ENCODE measurements around the gene MICAL3. TPM values are rescaled to one million over a fixed set of nuclear protein-coding genes. Genes with fewer than 3 reads are reported as not detected.

The MICAL3 gene
- total and polyA plus RNA-seq, 2 of the 8 experiments (the other 6 are each of a cell fraction or from before 2014, with no cell fraction given): 8.3 to 41.8 TPM

DNA sequence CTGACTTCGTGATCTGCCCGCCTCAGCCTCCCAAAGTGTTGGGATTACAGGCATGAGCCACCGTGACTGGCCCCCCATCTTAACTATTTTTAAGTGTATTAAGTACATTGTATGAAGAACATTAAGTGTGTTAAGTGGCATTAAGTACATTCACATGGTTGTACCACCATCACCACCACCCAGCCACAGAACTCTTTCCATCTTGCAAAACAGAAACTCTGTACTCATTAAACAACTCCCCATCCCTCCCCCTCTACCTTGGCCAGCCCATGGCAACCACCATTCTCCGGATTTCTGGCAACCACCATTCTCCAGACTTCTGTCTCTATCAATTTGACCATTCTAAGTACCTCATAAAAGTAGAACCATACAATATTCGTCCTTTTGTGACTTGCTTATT is 35.6 kb upstream of the MICAL3 start:
- no peak overlapping the region for H2BK20ac ChIP-seq (ENCODE audit: low read length)
- peaks cover 0 to 3% (median 0%) of the 10 kb centered on the region in 4 experiments; a peak in 2 of 7 replicates for H3K4me1 ChIP-seq (replicated peaks in 1 of 4; ENCODE audit: control insufficient read depth in 3 of 4, insufficient read depth in 4 of 4, low read length in 3 of 4)
- H2BK12ac ChIP-seq (ENCODE audit: low read depth, low read length): no peak overlapping the region
- no peak overlapping the region for H4K5ac ChIP-seq (ENCODE audit: insufficient read length, low read depth, low read length)
- FAIRE-seq (no peak), DNase-seq (ENCODE audit: low read depth in 1 of 2, low spot score in 2 of 2) (no peak)
- no peaks in the 10 kb centered on the region; a peak in 1 of 7 replicates for H3K27me3 ChIP-seq (replicated peaks in 1 of 4; ENCODE audit: control insufficient read depth in 3 of 4, extremely low read depth in 1 of 4, insufficient read depth in 3 of 4, low read length in 3 of 4)
- no peak overlapping the region for H4K8ac ChIP-seq (ENCODE audit: extremely low read depth, insufficient read depth, low read length)
- no peaks in the 10 kb centered on the region for H3K23me2 ChIP-seq (ENCODE audit: low read depth, low read length)
- no peak overlapping the region for H3K4ac ChIP-seq (replicated peaks; ENCODE audit: insufficient read length, low read depth, low read length)
- H4K91ac ChIP-seq (replicated peaks; ENCODE audit: insufficient read length, low read length): no peak overlapping the region
- no peak overlapping the region for H3K56ac ChIP-seq (replicated peaks; ENCODE audit: insufficient read length, low read depth, low read length)
- H3K79me2 ChIP-seq (ENCODE audit: control insufficient read depth in 1 of 2, insufficient read depth in 2 of 2, low read length in 2 of 2): no peaks in the 10 kb centered on the region
- no peak overlapping the region for H3K14ac ChIP-seq (ENCODE audit: insufficient read length)
- no peak overlapping the region for H3K27ac ChIP-seq (ENCODE audit: low read depth, low read length)
- H2AFZ ChIP-seq (ENCODE audit: low read length): no peak overlapping the region
- H3K9me3 ChIP-seq (ENCODE audit: insufficient read depth in 2 of 2, low read depth in 1 of 2, low read length in 1 of 2): no peaks in the 10 kb centered on the region
- H2BK120ac ChIP-seq (replicated peaks; ENCODE audit: low read depth, low read length): no peak overlapping the region
- H3K23ac ChIP-seq (ENCODE audit: insufficient read length): no peak overlapping the region
- H3K36me3 ChIP-seq (ENCODE audit: control insufficient read depth in 2 of 4, insufficient read depth in 4 of 4, low read length in 3 of 4): no peaks in the 10 kb centered on the region
- no peak overlapping the region for H2BK15ac ChIP-seq (ENCODE audit: low read length)
- H3K4me3 ChIP-seq (ENCODE audit: extremely low read depth in 1 of 4, insufficient read depth in 2 of 4, low read depth in 3 of 4, low read length in 4 of 4): no peak overlapping the region
- no peak overlapping the region for H3K4me2 ChIP-seq (ENCODE audit: insufficient read depth in 1 of 2, low read depth in 2 of 2, low read length in 2 of 2)
- no peak overlapping the region for H2BK5ac ChIP-seq (ENCODE audit: low read depth, low read length)
- H4K20me1 ChIP-seq (replicated peaks in 1 of 2; ENCODE audit: control insufficient read depth in 1 of 2, insufficient read depth in 2 of 2, low read length in 2 of 2): no peaks in the 10 kb centered on the region
- H2AK5ac ChIP-seq (ENCODE audit: low read depth, low read length): no peak overlapping the region
- POLR2A ChIA-PET (ENCODE audit: partially characterized antibody): no interaction called here
- H3K79me1 ChIP-seq (ENCODE audit: low read depth, low read length): no peaks in the 10 kb centered on the region
- CTCF ChIA-PET (ENCODE audit: partially characterized antibody): no interaction called here
- H3K9ac ChIP-seq (replicated peaks in 1 of 4; ENCODE audit: extremely low read depth in 1 of 4, low read depth in 3 of 4, low read length in 3 of 4): no peak overlapping the region
- H3K18ac ChIP-seq (ENCODE audit: extremely low read depth, low read length): no peak overlapping the region
- 86% methylated on average over 5 of the region's 5 CpGs; no CpG with 5 or more reads in 1 of the 2 experiments for WGBS, 2 experiments (ENCODE audit: extremely low coverage in 1 of 2, insufficient coverage in 1 of 2, insufficient read length in 1 of 2, insufficient replicate concordance in 2 of 2, low coverage in 1 of 2, low lambda C conversion rate in 2 of 2, missing lambda C conversion rate in 1 of 2)
- TF ChIP-seq HDAC2 (IDR thresholded peaks at IDR 0.05; ENCODE audit: borderline replicate concordance in 1 of 2, low read depth in 2 of 2, low read length in 2 of 2): no peak
